ENCODE results near the gene EIF2B4. TPM values are rescaled to one million over a fixed set of nuclear protein-coding genes. Genes with fewer than 3 reads are reported as not detected.

EIF2B4 gene
- polyA plus RNA-seq, 3 donors = 52.5 to 55.1 (median 53.0) TPM

GRCh38 chr2:27380626-27381545 lies 10.7 kb upstream of the EIF2B4 start, which contains the start of gene ZNF513:
Gene ZNF513, minus strand, starts transcription at chr2:27380734. Its CDS starts 208 bp downstream, at chr2:27380526.
- DNase-seq = peak; percentile 95

GRCh38 chr2:27379836-27380625 lies 9.9 kb upstream of the EIF2B4 start:
- DNase-seq = peak; percentile 41

- DNase-seq = no peak
These were observed 9.3 kb upstream of the EIF2B4 start for GRCh38 chr2:27379383-27379835.

- DNase-seq = no peak
These were observed 8.7 kb upstream of the EIF2B4 start for GRCh38 chr2:27378809-27379290.

GRCh38 chr2:27378096-27378808 lies 8.1 kb upstream of the EIF2B4 start:
- peak; percentile 63 for DNase-seq

GRCh38 chr2:27377618-27378095 lies 7.5 kb upstream of the EIF2B4 start:
- no peak for DNase-seq

- no peak for DNase-seq
These were observed 6.9 kb upstream of the EIF2B4 start for GRCh38 chr2:27376866-27377617.

- no peak for DNase-seq
These were observed 6.2 kb upstream of the EIF2B4 start for GRCh38 chr2:27376151-27376865.

GRCh38 chr2:27375513-27376099 lies 5.5 kb upstream of the EIF2B4 start:
- no peak for DNase-seq

- no peak for DNase-seq
These were observed 3.4 kb upstream of the EIF2B4 start for GRCh38 chr2:27373567-27373966.

- no peak for DNase-seq
These were observed 2.8 kb upstream of the EIF2B4 start for GRCh38 chr2:27372937-27373336.

- DNase-seq = peak; percentile 10
These were observed 880 bp upstream of the EIF2B4 start for GRCh38 chr2:27370816-27371620.

- no peak for DNase-seq
These were observed 590 bp downstream of the EIF2B4 start for GRCh38 chr2:27369471-27370025.

GRCh38 chr2:27363933-27364332 lies 6.2 kb downstream of the EIF2B4 start:
- no peak for DNase-seq

- DNase-seq = no peak
These were observed 7.3 kb downstream of the EIF2B4 start for GRCh38 chr2:27362678-27363420.

- peak; percentile 98 for DNase-seq
These were observed 13.6 kb downstream of the EIF2B4 start, which contains the start of gene GTF3C2 for GRCh38 chr2:27356382-27357181. Gene GTF3C2, minus strand, starts transcription at chr2:27356764. Its CDS starts 13,210 bp downstream, at chr2:27343554.

GRCh38 chr2:27356056-27356381 lies 14.1 kb downstream of the EIF2B4 start:
- DNase-seq = no peak

Data from renal pelvis (tissue), 4 donors.